Transverse colon (tissue), 3 donors: ENCODE data around the gene ALDH3A2.

Experiments used
- CTCF ChIP-seq, 5 experiments: fragments of 200-600 bp in 3 of 5; fragments of 450-650 bp in 2 of 5; sonication (generic) in 3 of 5; IDR thresholded peaks; 1 replicate in 2 of 5; 2 replicates in 3 of 5; pipeline ENCODE4 v1.5.1; 2016 to 2017; ENCODE audit warnings: antibody characterized with exemption in 5 of 5, inconsistent platforms in 3 of 5, mild to moderate bottlenecking in 2 of 5, moderate library complexity in 1 of 5
- EP300 ChIP-seq: sonication (generic); formaldehyde crosslinking; IDR thresholded peaks from one replicate; pipeline ENCODE4 v1.6.1; 2017; ENCODE audit warnings: antibody characterized with exemption, low read depth
- POLR2A ChIP-seq: fragments of 450-650 bp; IDR thresholded peaks from one replicate; pipeline ENCODE4 v1.6.1; 2016; ENCODE audit warnings: antibody characterized with exemption, mild to moderate bottlenecking, moderate library complexity

GRCh38 chr17:19703106-19703827 is 54.7 kb downstream of the ALDH3A2 start:
- TF ChIP-seq CTCF (IDR thresholded peaks at IDR 0.05) (no peak), POLR2A (no peak), EP300 (no peak)
